ENCODE data around the gene ITFG1.

- TF ChIP-seq, protein P1, sequence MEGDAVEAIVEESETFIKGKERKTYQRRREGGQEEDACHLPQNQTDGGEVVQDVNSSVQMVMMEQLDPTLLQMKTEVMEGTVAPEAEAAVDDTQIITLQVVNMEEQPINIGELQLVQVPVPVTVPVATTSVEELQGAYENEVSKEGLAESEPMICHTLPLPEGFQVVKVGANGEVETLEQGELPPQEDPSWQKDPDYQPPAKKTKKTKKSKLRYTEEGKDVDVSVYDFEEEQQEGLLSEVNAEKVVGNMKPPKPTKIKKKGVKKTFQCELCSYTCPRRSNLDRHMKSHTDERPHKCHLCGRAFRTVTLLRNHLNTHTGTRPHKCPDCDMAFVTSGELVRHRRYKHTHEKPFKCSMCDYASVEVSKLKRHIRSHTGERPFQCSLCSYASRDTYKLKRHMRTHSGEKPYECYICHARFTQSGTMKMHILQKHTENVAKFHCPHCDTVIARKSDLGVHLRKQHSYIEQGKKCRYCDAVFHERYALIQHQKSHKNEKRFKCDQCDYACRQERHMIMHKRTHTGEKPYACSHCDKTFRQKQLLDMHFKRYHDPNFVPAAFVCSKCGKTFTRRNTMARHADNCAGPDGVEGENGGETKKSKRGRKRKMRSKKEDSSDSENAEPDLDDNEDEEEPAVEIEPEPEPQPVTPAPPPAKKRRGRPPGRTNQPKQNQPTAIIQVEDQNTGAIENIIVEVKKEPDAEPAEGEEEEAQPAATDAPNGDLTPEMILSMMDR (IDR thresholded peaks at IDR 0.05) = no peak
- TF ChIP-seq POLR2AphosphoS5 (IDR thresholded peaks at IDR 0.05) = no peak
Observed at GRCh38 chr16:47134550-47134949, 326.3 kb downstream of the ITFG1 start.

Data from stomach (tissue), 4 donors.